ENCODE measurements around the gene BTG2.

Gene BTG2

DNA sequence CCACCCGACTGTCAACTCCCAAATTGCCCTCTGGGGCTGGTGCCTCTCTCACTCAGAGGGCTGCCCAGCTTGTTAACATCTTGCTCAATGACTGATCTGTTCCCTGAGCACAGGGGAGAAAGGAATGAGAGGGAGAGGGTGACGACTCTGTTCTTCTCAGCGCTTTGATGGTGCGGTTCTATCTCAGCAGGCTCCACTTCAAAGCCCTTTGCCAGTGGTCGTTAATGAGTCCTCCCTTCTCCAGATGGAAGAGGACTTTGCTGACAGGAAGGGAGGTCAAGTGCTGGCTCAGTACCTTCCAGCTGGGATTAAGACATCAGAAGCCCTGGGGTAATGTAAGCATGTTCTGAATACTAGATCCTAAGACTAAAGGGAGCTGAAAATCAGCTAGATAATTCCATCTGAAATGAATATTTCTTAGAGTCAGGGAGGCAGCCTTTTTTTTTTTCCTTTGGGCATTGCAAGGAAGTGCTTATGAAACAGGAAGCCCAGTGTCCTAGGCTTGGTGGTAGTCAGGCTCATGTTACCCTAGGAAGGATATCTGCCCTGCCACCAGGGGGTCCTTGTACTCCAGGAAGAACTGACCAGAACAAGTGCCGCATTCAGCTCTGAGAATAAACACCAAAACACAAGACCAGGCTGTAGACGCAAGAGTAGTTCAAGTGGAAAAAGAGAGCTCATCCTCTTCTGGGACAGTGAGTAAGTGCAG lies 40.9 kb downstream of the BTG2 start:
- no peak for DNase-seq

DNA sequence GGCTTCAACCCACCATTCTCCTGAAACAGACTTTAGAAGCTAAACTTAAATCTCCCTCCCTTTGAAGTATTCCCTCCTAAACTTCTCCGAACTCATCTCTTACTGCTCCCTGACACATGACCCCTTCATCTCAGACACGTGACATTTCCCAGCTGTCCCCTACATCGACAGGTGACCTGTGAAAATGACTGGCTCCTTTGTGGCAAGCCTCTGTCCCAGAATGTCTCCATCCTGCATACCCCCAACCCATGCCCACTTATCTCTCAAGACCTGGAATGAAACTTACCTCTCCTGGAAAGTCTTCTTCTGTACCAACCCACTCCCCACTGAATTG lies 41.4 kb downstream of the BTG2 start:
- DNase-seq = no peak

DNA sequence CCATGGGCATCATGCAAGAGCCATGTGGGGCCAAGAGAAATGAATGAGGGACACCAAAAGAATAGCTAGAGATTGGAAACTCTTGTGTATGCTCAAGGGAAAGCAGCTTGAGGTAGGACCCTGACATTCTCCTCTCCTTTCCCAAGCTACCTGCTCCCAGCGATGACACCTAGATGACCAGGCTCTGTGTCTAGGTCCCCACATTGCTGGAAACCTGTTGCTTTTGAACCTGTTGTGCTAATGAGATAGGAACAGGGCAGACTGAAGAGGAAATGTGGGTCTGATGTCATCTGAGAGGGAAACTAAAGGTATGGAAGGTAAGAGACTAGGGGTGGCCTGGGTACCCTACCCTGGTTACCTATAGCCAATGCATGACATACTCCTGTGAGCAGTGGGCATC lies 43.8 kb downstream of the BTG2 start:
- no peak for DNase-seq

GRCh38 chr1:203349773-203350524 lies 44.6 kb downstream of the BTG2 start:
- DNase-seq = no peak

DNA sequence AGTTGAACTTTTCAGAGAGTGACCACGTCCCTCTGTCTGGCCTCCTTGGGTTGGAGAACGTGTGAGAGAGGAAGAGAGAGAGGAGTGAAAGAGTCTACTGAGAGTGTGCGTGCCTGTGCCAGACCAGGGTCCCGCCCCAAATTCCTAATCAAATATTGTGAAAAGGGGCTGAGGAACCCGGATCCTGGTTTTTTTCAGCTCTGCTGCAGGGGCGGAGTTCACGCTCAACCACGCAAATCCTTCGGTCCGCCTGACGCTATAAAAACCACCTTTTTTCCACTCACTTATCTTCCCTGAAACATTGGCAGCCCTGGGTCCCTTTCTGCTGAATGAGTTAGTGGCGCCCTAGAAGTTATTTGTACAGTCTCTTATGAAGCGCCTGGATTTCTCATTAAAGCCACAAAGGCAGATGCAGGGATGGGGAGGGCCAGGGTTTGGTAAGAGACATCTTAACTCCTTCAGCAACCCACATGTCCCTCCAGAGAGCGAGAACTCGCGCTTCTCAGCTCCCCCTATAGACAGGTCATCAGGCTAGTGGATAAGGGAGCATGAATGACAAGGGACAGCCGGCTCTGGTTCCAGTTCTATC lies 45.8 kb downstream of the BTG2 start, which contains the start of gene FMOD:
FMOD (minus strand) TSS at position 86 of the 589 bp plus-strand sequence. CDS start 2,852 bp downstream, outside the sequence.
- peak; percentile 36 for DNase-seq

GRCh38 chr1:203353486-203353885 lies 48.2 kb downstream of the BTG2 start:
- DNase-seq = no peak

DNA sequence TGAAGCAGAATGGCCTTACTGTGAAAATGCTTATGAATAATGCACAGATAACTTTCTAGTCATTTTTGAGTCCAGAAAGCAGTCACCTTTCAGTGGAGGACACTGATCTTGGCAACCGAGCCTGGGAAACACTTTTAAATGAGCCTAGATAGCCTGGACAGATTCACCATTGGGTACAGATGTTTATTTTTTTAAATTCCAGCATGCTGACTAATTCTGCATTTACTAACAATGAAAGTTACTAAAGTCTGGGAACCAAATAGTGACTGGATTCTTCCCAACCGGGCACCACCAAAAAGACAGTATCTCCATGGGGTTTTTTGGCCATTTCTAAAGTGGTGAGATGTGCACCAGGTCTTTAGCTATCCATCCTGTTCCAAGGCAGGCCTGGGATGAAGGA lies 48.9 kb downstream of the BTG2 start:
- DNase-seq = no peak

GRCh38 chr1:203359010-203359571 lies 53.8 kb downstream of the BTG2 start:
- no peak for DNase-seq

All from NCI-H2029 (cell line).